HG03342 (cell line): ENCODE measurements around the gene CPNE2.
"Not testable (repeated sequence)": the region's sequence is repeated elsewhere in the genome, so short reads cannot be mapped to it uniquely, and the experiment has no call there.

Source experiments
- ATAC-seq: cut with Tn5 transposase; IDR thresholded peaks from one replicate; pipeline ENCODE4 v1.9.1; 2021; ENCODE audit warnings: mild to moderate bottlenecking, moderate library complexity; ENCODE audit not compliant: unreplicated experiment

The CPNE2 gene

GRCh38 chr16:57091975-57092785 lies at the start of gene CPNE2:
TSS of gene CPNE2 (plus strand) at chr16:57092583. CDS start at chr16:57110743, 18,160 bp downstream.
- peak; percentile 47 for ATAC-seq

- no peak for ATAC-seq
These were observed 49.1 kb upstream of the CPNE2 start for GRCh38 chr16:57043248-57043647.

GRCh38 chr16:57044931-57045693 lies 47.3 kb upstream of the CPNE2 start:
- ATAC-seq = no peak

GRCh38 chr16:57045694-57046381 lies 46.5 kb upstream of the CPNE2 start:
- no peak for ATAC-seq

- ATAC-seq = no peak
These were observed 44.3 kb upstream of the CPNE2 start for GRCh38 chr16:57048095-57048494.

GRCh38 chr16:57049678-57050077 lies 42.7 kb upstream of the CPNE2 start:
- ATAC-seq = peak; percentile 53

- no peak for ATAC-seq
These were observed 40.6 kb upstream of the CPNE2 start for GRCh38 chr16:57051696-57052228.

- ATAC-seq = no peak
These were observed 39.2 kb upstream of the CPNE2 start for GRCh38 chr16:57053206-57053605.

GRCh38 chr16:57054338-57054737 lies 38.0 kb upstream of the CPNE2 start:
- ATAC-seq = no peak

GRCh38 chr16:57054771-57055170 lies 37.6 kb upstream of the CPNE2 start:
- no peak for ATAC-seq

- no peak for ATAC-seq
These were observed 36.7 kb upstream of the CPNE2 start for GRCh38 chr16:57055671-57056070.

GRCh38 chr16:57058291-57058861 lies 34.0 kb upstream of the CPNE2 start:
- no peak for ATAC-seq

GRCh38 chr16:57060323-57061083 lies 31.9 kb upstream of the CPNE2 start:
- no peak for ATAC-seq

GRCh38 chr16:57061084-57061905 lies 31.1 kb upstream of the CPNE2 start:
- ATAC-seq = no peak

- ATAC-seq = no peak
These were observed 30.1 kb upstream of the CPNE2 start for GRCh38 chr16:57062329-57062728.

- ATAC-seq = not testable (repeated sequence)
These were observed 29.2 kb upstream of the CPNE2 start for GRCh38 chr16:57063189-57063588.

- ATAC-seq = no peak
These were observed 27.4 kb upstream of the CPNE2 start for GRCh38 chr16:57064995-57065394.

GRCh38 chr16:57066625-57067024 lies 25.8 kb upstream of the CPNE2 start:
- no peak for ATAC-seq

GRCh38 chr16:57067347-57067746 lies 25.0 kb upstream of the CPNE2 start:
- ATAC-seq = no peak
